HEK293T (cell line): Measurements from ENCODE around the gene KIAA1755.

ENCODE experiments used
- BHLHE40 ChIP-seq: fragments of 450-650 bp; IDR thresholded peaks from 2 replicates; pipeline ENCODE4 v1.6.1; 2016; ENCODE audit warnings: mild to moderate bottlenecking, moderate library complexity, borderline replicate concordance
- FOXA1 ChIP-seq: fragments of 450-650 bp; IDR thresholded peaks from 2 replicates; pipeline ENCODE4 v1.6.1; 2016; ENCODE audit warnings: mild to moderate bottlenecking
- FOXK2 ChIP-seq: fragments of 450-650 bp; IDR thresholded peaks from 2 replicates; pipeline ENCODE4 v1.6.1; 2016; ENCODE audit warnings: mild to moderate bottlenecking
- HDGF ChIP-seq: fragments of 450-650 bp; IDR thresholded peaks from 2 replicates; pipeline ENCODE4 v1.6.1; 2017; ENCODE audit warnings: antibody characterized with exemption, borderline replicate concordance
- L3MBTL2 ChIP-seq: fragments of 450-650 bp; conservative IDR thresholded peaks from 2 replicates; pipeline ENCODE4 v1.6.1; 2016; ENCODE audit warnings: mild to moderate bottlenecking
- SUZ12 ChIP-seq: fragments of 450-650 bp; IDR thresholded peaks from 2 replicates; pipeline ENCODE4 v1.6.1; 2016; ENCODE audit warnings: mild to moderate bottlenecking
- ZNF384 ChIP-seq: fragments of 450-650 bp; IDR thresholded peaks from 2 replicates; pipeline ENCODE4 v1.6.1; 2016
- TF ChIP-seq, protein P1 (sequence below): fragments of 450-650 bp; IDR thresholded peaks from 2 replicates; pipeline ENCODE4 v1.6.1; 2016

DNA sequence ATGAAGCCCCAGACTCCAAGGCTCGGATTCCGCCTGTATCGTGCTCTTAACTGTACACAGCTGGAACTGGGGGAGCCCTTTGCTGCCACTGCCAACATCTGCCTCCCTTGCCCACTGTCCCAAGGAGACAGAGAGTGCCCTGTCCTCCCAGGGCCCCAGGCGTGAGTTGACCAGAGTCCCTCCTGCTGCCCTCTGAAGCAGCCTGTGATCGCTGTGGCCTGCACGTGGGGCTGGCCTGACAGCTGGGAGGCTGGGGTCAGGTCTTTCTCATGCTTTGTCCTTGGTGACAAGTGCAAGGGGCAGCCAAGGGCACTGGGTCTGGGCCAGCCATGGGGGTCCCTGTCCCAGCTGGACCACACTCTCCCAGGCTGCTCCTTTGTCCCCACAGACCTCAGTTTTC lies 44.3 kb downstream of the KIAA1755 start:
- TF ChIP-seq L3MBTL2: no peak
- TF ChIP-seq ZNF384: no peak
- no peak for TF ChIP-seq BHLHE40
- no peak for TF ChIP-seq FOXA1
- no peak for TF ChIP-seq FOXK2
- no peak for TF ChIP-seq SUZ12
- no peak for TF ChIP-seq HDGF
- TF ChIP-seq, protein P1, sequence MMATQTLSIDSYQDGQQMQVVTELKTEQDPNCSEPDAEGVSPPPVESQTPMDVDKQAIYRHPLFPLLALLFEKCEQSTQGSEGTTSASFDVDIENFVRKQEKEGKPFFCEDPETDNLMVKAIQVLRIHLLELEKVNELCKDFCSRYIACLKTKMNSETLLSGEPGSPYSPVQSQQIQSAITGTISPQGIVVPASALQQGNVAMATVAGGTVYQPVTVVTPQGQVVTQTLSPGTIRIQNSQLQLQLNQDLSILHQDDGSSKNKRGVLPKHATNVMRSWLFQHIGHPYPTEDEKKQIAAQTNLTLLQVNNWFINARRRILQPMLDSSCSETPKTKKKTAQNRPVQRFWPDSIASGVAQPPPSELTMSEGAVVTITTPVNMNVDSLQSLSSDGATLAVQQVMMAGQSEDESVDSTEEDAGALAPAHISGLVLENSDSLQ: no peak
